Uterus (tissue), 4 donors: ENCODE results near the gene B4GALNT2. TPM values are rescaled to one million over a fixed set of nuclear protein-coding genes. Genes with fewer than 3 reads are reported as not detected.
"Not testable (repeated sequence)": the region's sequence is repeated elsewhere in the genome, so short reads cannot be mapped to it uniquely, and the experiment has no call there.

Experiments used
- DNase-seq, 2 donors: peaks; one replicate each; pipeline ENCODE4 v3.0.0-alpha.2; 2019 to 2020
- H3K27ac ChIP-seq, 2 donors: fragments of 200-600 bp; sonication (generic); 1 replicate in 1 of 2; 2 replicates in 1 of 2; pipeline ENCODE4 v1.5.1; 2016 to 2018
- H3K27me3 ChIP-seq, 2 donors: fragments of 200-600 bp; sonication (generic); one replicate each; pipeline ENCODE4 v1.5.1; 2018 to 2019; ENCODE audit warnings: control low read depth in 1 of 2
- H3K36me3 ChIP-seq, 2 donors: fragments of 200-600 bp; sonication (generic); one replicate each; pipeline ENCODE4 v1.5.1; 2019; ENCODE audit warnings: control low read depth in 1 of 2
- H3K4me1 ChIP-seq, 2 donors: fragments of 200-600 bp; sonication (generic); one replicate each; pipeline ENCODE4 v1.5.1; 2018 to 2019; ENCODE audit warnings: control low read depth in 1 of 2
- H3K4me3 ChIP-seq, 2 donors: fragments of 200-600 bp; sonication (generic); 1 replicate in 1 of 2; 2 replicates in 1 of 2; pipeline ENCODE4 v1.5.1; 2018 to 2019; ENCODE audit warnings: mild to moderate bottlenecking in 1 of 2
- H3K9me3 ChIP-seq, 2 donors: fragments of 200-600 bp; sonication (generic); one replicate each; pipeline ENCODE4 v1.5.1; 2019; ENCODE audit warnings: control low read depth in 1 of 2
- CTCF ChIP-seq, 4 experiments: fragments of 200-600 bp in 2 of 4; fragments of 450-650 bp in 2 of 4; sonication (generic) in 2 of 4; IDR thresholded peaks; one replicate each; pipeline ENCODE4 v1.5.1; 2016 to 2019; ENCODE audit warnings: antibody characterized with exemption in 4 of 4, mild to moderate bottlenecking in 2 of 4, moderate library complexity in 1 of 4
- POLR2A ChIP-seq, 2 donors: fragments of 450-650 bp; IDR thresholded peaks; one replicate each; pipeline ENCODE4 v1.6.1; 2016; ENCODE audit warnings: antibody characterized with exemption in 2 of 2, mild to moderate bottlenecking in 1 of 2, moderate library complexity in 1 of 2
- intact Hi-C: fragments of 100-400 bp; cut with DNase I; formaldehyde crosslinking; loops from one replicate; pipeline ENCODE4 v1.15.1; 2023; ENCODE audit warnings: low total_unique reads
- total RNA-seq, 4 donors: library from RNA; depleted of rRNA in 3 of 4; stranded (reverse); fragments of >200 nt in 3 of 4; gene quantifications; one replicate each; pipeline versions ENCODE4 v1.1.0 to v1.2.4, GENCODE V29; 2014 to 2023
- donor health status: DM: yes; HTN: yes; CAD: no.

The B4GALNT2 gene
- total RNA-seq, 4 donors from 2014 or later = under 0.01 to 0.18 (median 0.07) TPM; not detected in 1

GRCh38 chr17:49168706-49169105 is 36.1 kb downstream of the B4GALNT2 start:
- Histone ChIP-seq H3K4me3 (no peak overlapping the region), H3K27me3 (no peaks in the 10 kb centered on the region), H3K36me3 (no peaks in the 10 kb centered on the region), H3K9me3 (no peaks in the 10 kb centered on the region), H3K27ac (no peak overlapping the region), H3K4me1 (no peaks in the 10 kb centered on the region)
- no peak for DNase-seq
- intact Hi-C loops = no loop called here
- TF ChIP-seq CTCF (IDR thresholded peaks at IDR 0.05) (no peak), POLR2A (IDR thresholded peaks at IDR 0.05) (no peak)

GRCh38 chr17:49170216-49170615 is 37.6 kb downstream of the B4GALNT2 start:
- Histone ChIP-seq H3K9me3 (no peaks in the 10 kb centered on the region), H3K4me1 (no peaks in the 10 kb centered on the region), H3K36me3 (no peaks in the 10 kb centered on the region), H3K27me3 (no peaks in the 10 kb centered on the region), H3K4me3 (no peak overlapping the region), H3K27ac (no peak overlapping the region)
- intact Hi-C loops = loop anchor here (10.0 kb wide), 1 partner anchor 55 kb away; no protein-coding TSS in a partner anchor
- DNase-seq = no peak
- no peak for TF ChIP-seq CTCF (IDR thresholded peaks at IDR 0.05)
- TF ChIP-seq POLR2A (IDR thresholded peaks at IDR 0.05) = no peak

- H3K27me3 ChIP-seq, H3K4me1 ChIP-seq, H3K9me3 ChIP-seq, DNase-seq, H3K36me3 ChIP-seq, H3K4me3 ChIP-seq, H3K27ac ChIP-seq: not testable (repeated sequence)
- intact Hi-C loops = loop anchor here (10.0 kb wide), 1 partner anchor 54 kb away; no protein-coding TSS in a partner anchor
These were observed 38.1 kb downstream of the B4GALNT2 start for GRCh38 chr17:49170711-49171110.

- H3K9me3 ChIP-seq = peaks cover 0 to 13% of the 10 kb centered on the region in 2 donors
- not testable (repeated sequence) for H3K36me3 ChIP-seq, H3K4me1 ChIP-seq, H3K27ac ChIP-seq, DNase-seq, H3K27me3 ChIP-seq, H3K4me3 ChIP-seq
- intact Hi-C loops = loop anchor here (10.0 kb wide), 1 partner anchor 49 kb away; no protein-coding TSS in a partner anchor
These were observed 43.4 kb downstream of the B4GALNT2 start for GRCh38 chr17:49175978-49176377.

- DNase-seq = peak; percentile 26 to 50
- intact Hi-C loops = no loop called here
- no peak overlapping the region for H3K27ac ChIP-seq
- no peak overlapping the region for H3K4me3 ChIP-seq
- no peak for TF ChIP-seq POLR2A (IDR thresholded peaks at IDR 0.05)
- peak; percentile 60 to 77 (median 63) for TF ChIP-seq CTCF (IDR thresholded peaks at IDR 0.05)
- no peaks in the 10 kb centered on the region for H3K4me1 ChIP-seq
- no peaks in the 10 kb centered on the region for H3K36me3 ChIP-seq
- peaks cover 0 to 12% of the 10 kb centered on the region in 2 donors for H3K9me3 ChIP-seq
- no peaks in the 10 kb centered on the region for H3K27me3 ChIP-seq
These were observed 47.7 kb downstream of the B4GALNT2 start for GRCh38 chr17:49180303-49180702.

- TF ChIP-seq POLR2A (IDR thresholded peaks at IDR 0.05) (no peak), CTCF (IDR thresholded peaks at IDR 0.05) (no peak)
- no peak overlapping the region for H3K4me3 ChIP-seq
- no peaks in the 10 kb centered on the region for H3K4me1 ChIP-seq
- peaks cover 0 to 5% of the 10 kb centered on the region in 2 donors for H3K9me3 ChIP-seq
- no peaks in the 10 kb centered on the region for H3K36me3 ChIP-seq
- no peaks in the 10 kb centered on the region for H3K27me3 ChIP-seq
- H3K27ac ChIP-seq = no peak overlapping the region
- no peak for DNase-seq
- intact Hi-C loops = no loop called here
These were observed 48.5 kb downstream of the B4GALNT2 start for GRCh38 chr17:49180998-49181635.
